ENCODE data around the gene DUSP6.

GRCh38 chr12:89314060-89314761 lies 38.1 kb downstream of the DUSP6 start:
- TF ChIP-seq CTCF (IDR thresholded peaks at IDR 0.05) (no peak), SIN3A (IDR thresholded peaks at IDR 0.05; ENCODE audit: borderline replicate concordance, insufficient read depth, low read depth, low read length) (no peak), POLR2AphosphoS5 (IDR thresholded peaks at IDR 0.05; ENCODE audit: low read depth, low read length) (no peak)

Data from Panc1 (cell line).